ENCODE measurements around the gene BMX.

Gene BMX

GRCh38 chrX:15509845-15510244, 9.2 kb downstream of the BMX start:
- no peak for DNase-seq

GRCh38 chrX:15511563-15511962, 11.0 kb downstream of the BMX start:
- no peak for DNase-seq

- no peak for DNase-seq
Measured at GRCh38 chrX:15512401-15512965, 11.9 kb downstream of the BMX start.

- no peak for DNase-seq
Measured at GRCh38 chrX:15514279-15514678, 13.7 kb downstream of the BMX start.

GRCh38 chrX:15515931-15516330, 15.3 kb downstream of the BMX start:
- no peak for DNase-seq

- no peak for DNase-seq
Measured at GRCh38 chrX:15522464-15522863, 21.9 kb downstream of the BMX start.

GRCh38 chrX:15523088-15523487, 22.5 kb downstream of the BMX start:
- DNase-seq: no peak

GRCh38 chrX:15524417-15524816, 23.8 kb downstream of the BMX start:
- no peak for DNase-seq

- peak; percentile 10 for DNase-seq
Measured at GRCh38 chrX:15525664-15526416, 25.2 kb downstream of the BMX start.

- no peak for DNase-seq
Measured at GRCh38 chrX:15529165-15529564, 28.6 kb downstream of the BMX start.

- DNase-seq: no peak
Measured at GRCh38 chrX:15530318-15530717, 29.7 kb downstream of the BMX start.

- DNase-seq: no peak
Measured at GRCh38 chrX:15546745-15547144, 46.1 kb downstream of the BMX start.

- DNase-seq: no peak
Measured at GRCh38 chrX:15547356-15547755, 46.7 kb downstream of the BMX start.

GRCh38 chrX:15549189-15550012, 48.8 kb downstream of the BMX start:
- DNase-seq: no peak

- no peak for DNase-seq
Measured at GRCh38 chrX:15559227-15559626, 58.6 kb downstream of the BMX start.

- no peak for DNase-seq
Measured at GRCh38 chrX:15560924-15561323, 60.3 kb downstream of the BMX start.

- DNase-seq: no peak
Measured at GRCh38 chrX:15563056-15563455, 62.4 kb downstream of the BMX start.

- DNase-seq: no peak
Measured at GRCh38 chrX:15564981-15565579, 64.5 kb downstream of the BMX start.

GRCh38 chrX:15566244-15566643, 65.6 kb downstream of the BMX start:
- DNase-seq: no peak

- DNase-seq: no peak
Measured at GRCh38 chrX:15567267-15567666, 66.7 kb downstream of the BMX start.

- DNase-seq: no peak
Measured at GRCh38 chrX:15567886-15568616, 67.4 kb downstream of the BMX start.

GRCh38 chrX:15570145-15570544, 69.5 kb downstream of the BMX start:
- DNase-seq: no peak

- DNase-seq: no peak
Measured at GRCh38 chrX:15574017-15574416, 73.4 kb downstream of the BMX start.
